Middle frontal gyrus (tissue), 1 donor: ENCODE results near the gene YDJC.
"Not testable (repeated sequence)": the region's sequence is repeated elsewhere in the genome, so short reads cannot be mapped to it uniquely, and the experiment has no call there.

ENCODE experiments used
- DNase-seq: peaks from one replicate; pipeline ENCODE4 v3.0.0-alpha.2; 2015; ENCODE audit warnings: low spot score; ENCODE audit errors: extremely low spot score

YDJC gene

DNA sequence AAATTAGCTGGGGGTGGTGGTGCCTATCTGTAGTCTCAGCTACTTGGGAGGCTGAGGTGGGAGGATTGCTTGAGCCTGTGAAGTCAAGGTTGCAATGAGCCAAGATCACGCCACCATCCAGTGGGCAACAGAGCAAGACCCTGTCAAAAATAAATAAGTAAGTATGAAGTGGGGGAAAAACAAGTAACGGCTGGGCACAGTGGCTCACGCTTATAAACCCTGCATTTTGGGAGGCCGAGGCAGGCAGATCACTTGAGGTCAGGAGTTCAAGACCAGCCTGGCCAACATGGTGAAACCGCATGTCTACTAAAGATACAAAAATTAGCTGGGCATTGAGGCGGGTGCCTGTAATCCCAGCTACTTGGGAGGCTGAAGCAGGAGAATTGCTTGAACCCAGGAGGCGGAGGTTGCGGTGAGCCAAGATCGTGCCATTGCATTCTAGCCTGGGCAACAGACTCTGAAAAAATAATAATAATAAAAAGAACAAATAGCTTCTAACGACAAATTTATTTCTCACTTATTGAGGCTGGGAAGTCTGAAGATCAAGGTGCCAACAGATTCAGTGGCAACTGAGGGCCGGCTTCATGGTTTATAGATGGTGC, 20.2 kb downstream of the YDJC start:
- DNase-seq: not testable (repeated sequence)

GRCh38 chr22:21606775-21607174, 23.0 kb downstream of the YDJC start:
- no peak for DNase-seq

- no peak for DNase-seq
These were observed 23.8 kb downstream of the YDJC start for GRCh38 chr22:21605887-21606564.

- no peak for DNase-seq
These were observed 25.8 kb downstream of the YDJC start for GRCh38 chr22:21603973-21604372.

DNA sequence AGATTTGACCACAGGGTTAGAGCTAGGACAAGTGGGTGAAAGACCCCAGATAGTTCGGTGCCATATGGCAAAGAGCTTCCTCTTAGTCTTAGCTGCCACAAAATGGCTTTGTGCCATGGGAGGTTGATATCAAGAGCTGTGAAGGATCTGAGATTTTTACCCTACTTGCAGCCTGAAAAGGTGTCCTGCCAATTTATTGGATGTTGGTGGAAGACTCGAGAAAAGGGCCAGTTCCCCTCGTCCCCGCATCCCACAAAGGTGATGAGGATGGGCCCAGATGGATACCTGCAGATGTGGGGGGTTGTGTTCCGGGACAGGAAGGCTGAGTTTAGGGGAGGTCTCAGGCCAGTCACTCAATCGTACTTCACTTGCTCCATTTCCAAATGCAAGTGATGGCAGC, 27.2 kb downstream of the YDJC start:
- DNase-seq: no peak

GRCh38 chr22:21599053-21599893, 30.5 kb downstream of the YDJC start:
- DNase-seq: no peak

DNA sequence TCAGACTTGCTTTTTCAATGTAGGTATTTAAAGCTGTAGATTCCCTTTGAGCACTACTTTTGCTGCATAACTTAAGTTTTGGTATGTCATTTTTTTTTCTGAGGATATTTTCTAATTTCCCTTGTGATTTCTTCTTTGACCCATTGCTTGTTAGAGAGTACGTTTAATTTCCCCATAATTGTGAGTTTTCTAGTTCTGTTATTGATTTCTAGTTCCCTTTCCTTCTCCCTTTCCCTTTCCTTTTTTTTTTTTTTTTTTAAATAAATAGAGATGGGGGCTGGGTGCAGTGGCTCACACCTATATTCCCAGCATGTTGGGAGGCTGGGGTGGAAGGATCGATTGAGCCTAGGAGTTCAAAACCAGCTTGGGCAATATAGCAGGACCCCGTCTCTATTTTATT, 31.5 kb downstream of the YDJC start:
- DNase-seq: no peak

DNA sequence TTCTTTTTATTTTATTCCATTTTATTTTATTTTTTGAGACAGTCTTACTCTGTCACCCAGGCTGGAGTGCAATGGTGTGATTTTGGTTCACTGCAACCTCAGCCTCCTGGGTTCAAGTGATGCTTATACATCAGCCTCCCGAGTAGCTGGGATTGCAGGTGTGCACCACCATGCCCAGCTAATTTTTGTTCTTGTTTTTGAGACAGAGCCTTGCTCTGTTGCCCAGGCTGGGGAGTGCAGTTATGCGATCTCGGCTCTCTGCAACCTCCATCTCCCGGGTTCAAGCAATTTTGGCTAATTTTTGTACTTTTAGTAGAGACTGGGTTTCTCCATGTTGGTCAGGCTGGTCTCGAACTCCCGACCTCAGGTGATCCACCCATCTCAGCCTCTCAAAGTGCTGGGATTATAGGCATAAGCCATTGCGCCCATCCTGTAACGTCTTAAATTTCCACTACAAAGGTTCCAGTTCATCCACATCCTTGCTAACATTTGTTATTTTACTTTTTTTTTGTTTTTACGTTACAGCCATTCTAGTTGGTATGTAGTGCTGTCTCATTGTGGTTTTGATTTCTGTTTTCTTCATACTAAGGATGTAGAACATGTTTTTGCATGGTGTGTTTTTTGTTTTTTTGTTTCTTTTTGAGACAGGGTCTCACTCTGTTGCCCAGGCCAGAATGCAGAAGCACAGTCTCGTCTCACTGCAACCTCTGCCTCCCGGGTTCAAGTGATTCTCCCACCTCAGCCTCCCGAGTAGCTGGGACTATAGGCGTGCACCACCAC, 33.3 kb downstream of the YDJC start:
- DNase-seq: not testable (repeated sequence)

DNA sequence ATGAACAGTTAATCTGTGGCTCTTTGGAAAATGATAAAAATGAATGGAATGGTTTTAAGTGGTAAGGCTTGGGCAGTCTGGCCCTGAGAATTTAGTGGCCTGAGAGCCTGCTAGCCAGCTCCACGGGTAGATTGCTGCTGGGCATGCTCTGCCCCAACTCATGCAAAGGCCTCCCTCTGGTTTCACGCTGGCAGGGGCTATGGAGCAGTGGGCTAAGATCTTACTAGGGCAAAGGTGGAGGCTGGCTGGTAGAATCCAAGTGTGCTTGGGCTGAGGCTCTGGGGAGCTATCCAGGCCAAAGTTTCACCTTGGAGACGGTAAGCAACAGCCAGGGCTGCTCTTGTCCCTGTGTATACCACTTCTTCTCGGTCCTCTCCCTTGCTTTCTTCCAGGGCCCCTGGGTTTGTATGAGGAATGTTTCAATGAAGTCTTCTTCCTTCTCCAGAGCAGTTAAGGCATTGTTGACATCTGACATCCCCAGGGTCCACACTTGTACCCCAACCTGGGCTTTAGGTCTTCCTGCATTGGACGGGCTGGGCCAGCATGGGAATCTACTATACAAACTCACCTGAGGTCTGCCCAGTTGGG, 34.9 kb downstream of the YDJC start:
- no peak for DNase-seq

DNA sequence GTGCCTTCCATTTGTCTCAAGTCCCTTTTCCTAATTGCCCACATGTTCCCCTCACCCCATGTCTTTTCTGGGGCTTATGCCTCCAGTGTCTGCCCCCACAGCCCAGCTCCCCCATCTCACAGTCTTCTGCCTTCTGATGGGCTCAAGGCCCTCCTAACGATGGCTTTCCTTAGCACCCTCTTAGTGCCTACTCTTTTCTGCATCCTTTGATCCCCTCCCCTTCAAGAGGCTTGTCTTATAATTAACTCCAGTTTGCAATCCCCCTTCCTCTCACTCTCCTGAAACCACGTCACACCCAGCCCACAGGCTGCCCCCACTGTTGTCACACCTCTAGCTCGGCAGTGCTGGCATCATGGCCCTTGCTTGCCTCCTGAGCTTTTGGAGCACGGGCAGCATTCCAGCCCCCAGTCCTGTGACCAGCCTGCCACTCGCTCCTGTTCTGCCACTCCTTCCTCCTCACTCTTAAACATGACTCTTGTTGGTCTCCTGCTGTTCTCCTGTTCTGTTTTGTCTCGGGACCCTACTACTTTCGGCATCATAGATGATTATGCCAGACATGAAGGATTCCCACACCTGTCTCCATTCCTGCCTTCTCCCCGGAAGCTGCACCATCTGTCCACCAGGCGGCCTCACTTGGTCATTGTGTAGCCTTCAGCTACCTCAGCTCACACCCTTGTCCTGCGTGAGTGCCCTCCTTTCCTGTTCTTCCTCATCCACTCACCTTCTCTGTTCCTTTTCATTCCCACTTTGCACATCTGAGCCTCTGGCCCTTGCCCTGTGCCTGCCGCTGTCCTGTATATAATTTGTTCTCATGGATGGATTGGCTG, 36.2 kb downstream of the YDJC start:
- no peak for DNase-seq

DNA sequence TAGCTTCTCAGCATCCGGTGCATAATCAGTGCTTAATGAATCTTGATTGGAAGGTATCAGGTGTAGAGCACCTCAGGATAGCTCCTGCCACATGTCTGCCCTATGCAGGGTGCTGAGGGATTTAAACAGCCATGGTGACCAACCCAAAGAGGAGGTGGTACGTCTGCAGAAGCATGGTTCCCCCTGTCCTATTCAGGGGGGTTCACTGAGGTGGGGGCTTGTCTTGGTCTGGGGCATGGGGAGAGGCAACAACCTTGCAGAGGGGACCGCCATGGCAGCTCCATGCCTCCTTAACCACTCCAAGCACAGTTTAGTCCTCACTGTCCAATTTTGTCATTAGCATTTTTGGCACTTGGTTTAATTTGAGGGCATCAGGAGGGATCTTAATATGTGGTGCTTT, 37.4 kb downstream of the YDJC start:
- DNase-seq: no peak

DNA sequence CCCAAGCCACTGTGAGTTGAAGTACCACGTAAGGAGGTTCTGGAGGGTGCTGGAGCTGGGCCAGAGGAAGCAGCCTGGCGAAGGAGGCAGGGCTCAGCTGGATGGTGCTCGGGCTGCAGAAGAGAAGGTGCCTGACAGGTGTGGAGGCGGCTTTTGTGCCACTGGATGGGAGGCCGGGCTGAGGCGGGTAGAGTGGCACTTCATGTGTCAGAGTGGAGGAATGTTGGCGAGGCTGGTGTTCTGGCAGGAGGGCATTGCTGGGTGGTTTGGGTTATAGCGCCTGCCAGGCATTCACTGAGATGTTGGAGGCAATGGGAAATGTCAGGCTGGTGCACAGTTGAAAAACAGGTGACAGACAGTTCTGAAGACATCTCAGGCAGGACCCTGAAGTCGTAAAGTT, 38.1 kb downstream of the YDJC start:
- no peak for DNase-seq

- peak; percentile 22 for DNase-seq
These were observed 38.8 kb downstream of the YDJC start for GRCh38 chr22:21590809-21591641.

GRCh38 chr22:21589396-21589795, 40.4 kb downstream of the YDJC start:
- DNase-seq: no peak

GRCh38 chr22:21587803-21588611, 41.8 kb downstream of the YDJC start:
- DNase-seq: peak; percentile 27

- no peak for DNase-seq
These were observed 44.4 kb downstream of the YDJC start for GRCh38 chr22:21585389-21585788.

GRCh38 chr22:21582801-21583740, 46.8 kb downstream of the YDJC start:
- no peak for DNase-seq
